ENCODE data around the gene EDAR. TPM values are rescaled to one million over a fixed set of nuclear protein-coding genes. Genes with fewer than 3 reads are reported as not detected.

The EDAR gene
- total RNA-seq, 1 donor from 2014 or later, result 5.5 TPM

DNA sequence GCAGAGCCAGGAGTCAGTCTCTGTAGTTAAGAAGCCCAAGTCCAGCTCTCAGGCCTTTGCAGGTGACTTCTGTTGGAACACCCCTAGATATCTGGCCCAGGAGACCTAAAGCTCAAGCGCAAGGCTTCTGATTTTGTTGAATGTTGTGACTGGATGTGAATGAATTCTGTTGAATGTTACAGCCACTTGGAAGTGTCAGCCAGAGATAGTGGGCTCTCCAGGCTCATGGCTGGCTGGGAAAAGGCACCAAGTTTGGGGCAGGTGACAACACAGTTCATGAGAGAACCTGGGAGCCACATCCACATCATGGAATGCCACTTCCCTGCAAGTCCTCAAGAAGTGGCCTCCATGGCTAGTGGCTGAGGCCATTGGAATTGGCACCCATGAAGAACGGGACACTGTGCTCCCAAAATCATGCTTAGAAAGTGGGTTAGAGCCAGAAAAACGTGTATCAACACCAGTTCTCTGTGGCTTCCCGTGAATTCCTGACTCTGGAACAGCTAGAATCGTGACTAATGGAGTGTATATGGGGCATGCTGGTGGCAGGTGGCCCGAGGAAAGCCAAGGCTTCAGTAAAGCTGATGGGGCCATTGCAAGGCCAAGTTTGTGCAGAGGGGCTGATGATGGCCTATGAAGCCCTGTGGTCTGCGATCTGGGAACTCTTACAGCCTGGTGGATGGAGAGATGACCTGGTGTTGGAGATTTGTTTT lies 30.2 kb downstream of the EDAR start:
- Mint-ChIP-seq H3K4me3 (no peak overlapping the region), H3K9me3 (no peaks in the 10 kb centered on the region), H3K27me3 (ENCODE audit: low read depth) (no peaks in the 10 kb centered on the region), H3K27ac (peak overlapping the region; percentile 91), H3K4me1 (peaks cover 41% of the 10 kb centered on the region), H3K36me3 (no peaks in the 10 kb centered on the region)
- TF ChIP-seq, protein P1, sequence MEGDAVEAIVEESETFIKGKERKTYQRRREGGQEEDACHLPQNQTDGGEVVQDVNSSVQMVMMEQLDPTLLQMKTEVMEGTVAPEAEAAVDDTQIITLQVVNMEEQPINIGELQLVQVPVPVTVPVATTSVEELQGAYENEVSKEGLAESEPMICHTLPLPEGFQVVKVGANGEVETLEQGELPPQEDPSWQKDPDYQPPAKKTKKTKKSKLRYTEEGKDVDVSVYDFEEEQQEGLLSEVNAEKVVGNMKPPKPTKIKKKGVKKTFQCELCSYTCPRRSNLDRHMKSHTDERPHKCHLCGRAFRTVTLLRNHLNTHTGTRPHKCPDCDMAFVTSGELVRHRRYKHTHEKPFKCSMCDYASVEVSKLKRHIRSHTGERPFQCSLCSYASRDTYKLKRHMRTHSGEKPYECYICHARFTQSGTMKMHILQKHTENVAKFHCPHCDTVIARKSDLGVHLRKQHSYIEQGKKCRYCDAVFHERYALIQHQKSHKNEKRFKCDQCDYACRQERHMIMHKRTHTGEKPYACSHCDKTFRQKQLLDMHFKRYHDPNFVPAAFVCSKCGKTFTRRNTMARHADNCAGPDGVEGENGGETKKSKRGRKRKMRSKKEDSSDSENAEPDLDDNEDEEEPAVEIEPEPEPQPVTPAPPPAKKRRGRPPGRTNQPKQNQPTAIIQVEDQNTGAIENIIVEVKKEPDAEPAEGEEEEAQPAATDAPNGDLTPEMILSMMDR (IDR thresholded peaks at IDR 0.05; ENCODE audit: unreplicated experiment), result no peak
- DNase-seq (ENCODE audit: low spot score in 2 of 2, unreplicated experiment in 2 of 2), result no peak

DNA sequence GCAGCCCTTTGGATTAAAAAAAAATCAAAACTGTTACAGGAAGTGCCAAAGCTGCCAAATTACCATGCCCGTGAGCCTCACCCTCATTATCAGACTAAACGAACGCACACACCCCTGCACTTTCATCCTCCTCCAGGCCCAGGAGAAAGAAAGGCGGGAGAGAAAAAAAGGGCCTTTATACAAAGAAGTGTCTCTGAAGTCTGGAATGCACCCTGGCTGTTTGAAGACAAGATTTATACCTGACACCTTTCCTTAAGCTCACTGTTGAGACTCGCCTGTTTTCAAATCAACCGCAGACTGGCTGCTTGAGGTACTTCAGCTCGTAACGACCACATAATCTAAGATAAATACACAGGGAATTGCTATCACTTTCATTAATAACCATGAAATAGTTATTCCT lies 31.0 kb downstream of the EDAR start:
- no peak for DNase-seq (ENCODE audit: low spot score in 2 of 2, unreplicated experiment in 2 of 2)
- peak overlapping the region; percentile 91 for H3K27ac Mint-ChIP-seq
- peak overlapping the region; percentile 4 for H3K4me3 Mint-ChIP-seq
- peaks cover 5% of the 10 kb centered on the region for H3K36me3 Mint-ChIP-seq
- peaks cover 37% of the 10 kb centered on the region for H3K4me1 Mint-ChIP-seq
- H3K27me3 Mint-ChIP-seq (ENCODE audit: low read depth), result no peaks in the 10 kb centered on the region
- peaks cover 7% of the 10 kb centered on the region for H3K9me3 Mint-ChIP-seq
- TF ChIP-seq, protein P1 (IDR thresholded peaks at IDR 0.05; ENCODE audit: unreplicated experiment), result no peak

DNA sequence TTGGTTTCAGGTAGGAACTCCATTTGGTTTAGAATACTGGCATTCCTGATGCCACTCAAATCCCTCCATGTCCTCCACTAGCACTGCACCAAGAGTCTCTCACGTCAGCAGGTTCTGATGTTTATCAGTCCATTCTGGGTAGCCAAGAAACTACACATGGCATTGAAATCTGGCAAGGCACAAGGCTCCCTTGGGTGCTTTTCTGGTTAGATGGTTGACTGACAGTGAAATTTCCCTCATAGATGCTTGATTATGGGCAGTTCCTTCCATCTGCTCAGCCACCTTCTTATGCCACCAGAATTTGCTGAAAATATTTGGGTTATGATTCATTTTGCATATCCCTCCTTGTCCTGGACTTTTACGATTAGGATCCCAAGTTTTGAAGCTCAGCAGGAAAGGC lies 32.6 kb downstream of the EDAR start:
- Mint-ChIP-seq H3K9me3 (peaks cover 22% of the 10 kb centered on the region), H3K36me3 (peaks cover 17% of the 10 kb centered on the region), H3K4me3 (no peak overlapping the region), H3K27ac (peak overlapping the region; percentile 61), H3K4me1 (peaks cover 37% of the 10 kb centered on the region), H3K27me3 (ENCODE audit: low read depth) (no peaks in the 10 kb centered on the region)
- TF ChIP-seq, protein P1 (IDR thresholded peaks at IDR 0.05; ENCODE audit: unreplicated experiment), result no peak
- no peak for DNase-seq (ENCODE audit: low spot score in 2 of 2, unreplicated experiment in 2 of 2)

DNA sequence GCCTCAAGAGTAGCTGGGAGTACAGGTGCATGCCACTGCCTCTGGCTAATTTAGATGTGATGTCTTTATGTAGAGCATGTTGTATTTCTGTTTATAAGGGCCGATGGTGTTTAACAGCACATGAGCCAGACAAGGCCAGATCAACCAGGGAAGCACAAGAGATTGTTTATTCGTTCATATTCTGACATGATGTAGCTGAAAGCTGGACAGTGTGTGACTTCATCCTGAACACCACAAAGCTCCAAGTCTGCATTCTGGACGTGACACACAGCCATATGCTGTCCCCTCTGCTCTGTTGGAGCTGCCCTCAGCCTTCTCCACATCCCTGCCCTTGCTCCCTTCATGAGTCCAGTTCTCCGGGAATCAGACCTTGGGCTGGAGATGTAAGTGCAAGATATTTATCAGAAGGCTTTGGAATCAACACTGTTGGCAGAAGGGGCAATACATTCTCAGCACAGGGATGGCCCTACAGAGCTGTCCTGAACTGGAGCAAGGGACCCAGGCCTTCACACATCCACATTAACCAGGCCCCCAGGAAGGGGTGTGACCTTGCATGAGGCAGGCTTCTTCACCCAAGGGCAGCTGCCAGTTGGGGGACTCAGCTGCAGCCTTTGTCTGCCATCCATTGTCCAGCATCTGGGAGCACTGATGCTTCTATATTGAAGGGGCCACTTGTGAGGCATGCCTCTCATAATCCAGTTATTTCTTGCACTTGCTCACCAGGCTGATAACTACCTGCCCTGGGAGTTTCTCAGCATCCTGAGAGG lies 38.5 kb downstream of the EDAR start:
- H3K36me3 Mint-ChIP-seq, result peaks cover 35% of the 10 kb centered on the region
- peaks cover 43% of the 10 kb centered on the region for H3K9me3 Mint-ChIP-seq
- TF ChIP-seq, protein P1 (IDR thresholded peaks at IDR 0.05; ENCODE audit: unreplicated experiment), result no peak
- H3K27me3 Mint-ChIP-seq (ENCODE audit: low read depth), result no peaks in the 10 kb centered on the region
- H3K4me1 Mint-ChIP-seq, result no peaks in the 10 kb centered on the region
- no peak for DNase-seq (ENCODE audit: low spot score in 2 of 2, unreplicated experiment in 2 of 2)
- no peak overlapping the region for H3K27ac Mint-ChIP-seq
- H3K4me3 Mint-ChIP-seq, result no peak overlapping the region

DNA sequence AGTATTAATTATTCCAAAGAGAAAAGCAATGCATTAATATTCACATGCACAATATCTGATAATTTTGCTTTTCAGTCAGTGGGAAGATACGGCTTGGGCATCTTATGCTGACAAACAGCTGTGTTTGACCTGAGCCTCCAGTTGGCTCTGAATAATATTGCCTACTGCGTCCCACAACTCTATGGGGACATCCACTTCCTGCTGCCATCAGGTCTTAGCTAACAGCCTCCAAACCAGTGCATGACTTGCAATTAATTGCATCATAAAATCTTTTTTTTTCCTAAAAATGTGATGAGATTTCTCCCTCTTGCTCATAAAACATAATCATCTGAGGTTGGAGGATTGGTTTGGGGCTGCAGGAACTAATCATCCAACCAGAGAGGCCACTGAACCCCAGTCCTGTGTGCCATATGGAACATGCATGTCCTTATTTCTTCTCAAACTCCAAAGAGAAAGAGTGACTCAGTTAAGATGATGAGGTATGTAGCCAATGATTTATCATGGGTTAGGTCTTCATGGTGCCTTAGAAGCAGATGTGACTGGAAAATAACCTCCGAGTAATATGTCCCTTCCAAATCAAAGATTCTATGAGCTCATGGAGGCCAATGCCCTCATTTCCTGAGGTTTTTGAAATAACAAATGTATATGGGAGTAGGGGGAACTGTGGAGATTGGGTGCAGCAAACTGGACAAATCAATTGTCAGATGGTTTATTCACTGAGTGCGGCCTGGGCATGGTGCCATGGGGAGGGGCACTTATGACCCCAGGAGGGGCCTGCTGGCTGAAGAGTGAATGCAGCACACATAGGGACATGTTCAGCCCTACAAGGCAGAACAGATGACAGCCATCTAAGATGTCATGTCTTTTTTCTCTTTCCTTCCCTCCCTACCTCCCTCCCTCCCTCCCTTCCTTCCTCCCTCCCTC lies 39.4 kb downstream of the EDAR start:
- no peak for DNase-seq (ENCODE audit: low spot score in 2 of 2, unreplicated experiment in 2 of 2)
- H3K9me3 Mint-ChIP-seq, result peaks cover 43% of the 10 kb centered on the region
- H3K27me3 Mint-ChIP-seq (ENCODE audit: low read depth), result no peaks in the 10 kb centered on the region
- TF ChIP-seq, protein P1 (IDR thresholded peaks at IDR 0.05; ENCODE audit: unreplicated experiment), result no peak
- H3K4me3 Mint-ChIP-seq, result no peak overlapping the region
- H3K36me3 Mint-ChIP-seq, result peaks cover 35% of the 10 kb centered on the region
- peaks cover 3% of the 10 kb centered on the region for H3K4me1 Mint-ChIP-seq
- no peak overlapping the region for H3K27ac Mint-ChIP-seq

All from mesothelial cell of epicardium (in vitro differentiated cells).